Epithelial cell of proximal tubule (primary cell): ENCODE measurements around the gene SMPD3. TPM values are rescaled to one million over a fixed set of nuclear protein-coding genes. Genes with fewer than 3 reads are reported as not detected.

Source experiments
- DNase-seq: peaks from one replicate; pipeline ENCODE4 v3.0.0-alpha.2; 2011; ENCODE audit warnings: low read depth
- H3K4me3 ChIP-seq: 2 replicates; pipeline ENCODE4 v1.5.1; 2011; ENCODE audit warnings: low read depth, mild to moderate bottlenecking, low read length
- CTCF ChIP-seq: conservative IDR thresholded peaks from 2 replicates; pipeline ENCODE4 v1.5.1; 2012; ENCODE audit warnings: low read depth, mild to moderate bottlenecking, low read length
- total RNA-seq: library from RNA; depleted of rRNA; stranded (reverse); fragments of >200 nt; gene quantifications from 2 replicates; pipeline ENCODE4 v1.2.3, GENCODE V29; 2015

The SMPD3 gene
- total RNA-seq, 1 donor from 2014 or later = not detected

DNA sequence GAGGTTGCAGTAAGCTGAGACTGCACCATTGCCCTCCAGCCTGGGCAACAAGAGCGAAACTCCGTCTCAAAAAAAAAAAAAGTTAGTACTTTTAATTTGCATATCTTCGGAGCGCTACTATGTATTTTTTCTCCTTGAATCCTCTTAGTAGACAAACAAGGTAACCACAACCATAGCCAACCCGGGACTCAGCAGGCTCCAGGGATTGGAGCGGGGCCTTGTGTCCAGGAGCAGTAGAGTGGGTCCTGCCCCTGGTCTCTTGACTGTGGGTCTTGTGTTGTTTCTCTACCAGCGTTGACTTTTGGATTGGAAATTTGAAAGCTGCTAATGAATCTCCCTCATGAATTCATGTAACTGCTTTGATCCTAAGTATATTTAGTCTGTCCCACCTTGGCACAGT, 105.2 kb downstream of the SMPD3 start:
- no peak for TF ChIP-seq CTCF
- DNase-seq = no peak
- no peak overlapping the region for H3K4me3 ChIP-seq

GRCh38 chr16:68342620-68343019, 105.7 kb downstream of the SMPD3 start:
- TF ChIP-seq CTCF = no peak
- no peak for DNase-seq
- no peak overlapping the region for H3K4me3 ChIP-seq

DNA sequence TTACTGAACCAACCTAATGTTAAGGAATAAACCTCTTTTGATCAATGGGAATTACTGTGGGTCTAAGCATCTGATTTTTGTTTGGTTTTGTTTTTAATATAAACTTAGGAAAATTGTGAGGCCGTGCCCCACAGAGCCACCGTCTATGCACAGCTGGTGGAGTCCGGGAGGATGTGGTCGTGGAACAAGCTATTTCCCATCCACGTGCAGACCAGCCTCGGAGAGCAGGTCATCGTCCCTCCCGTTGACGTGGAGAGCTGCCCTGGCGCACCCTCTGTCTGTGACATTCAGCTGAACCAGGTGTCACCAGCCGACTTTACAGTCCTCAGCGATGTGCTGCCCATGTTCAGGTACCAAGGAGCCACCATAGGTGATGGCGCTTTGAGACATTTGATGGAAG, 109.1 kb downstream of the SMPD3 start:
- TF ChIP-seq CTCF = no peak
- H3K4me3 ChIP-seq = no peak overlapping the region

DNA sequence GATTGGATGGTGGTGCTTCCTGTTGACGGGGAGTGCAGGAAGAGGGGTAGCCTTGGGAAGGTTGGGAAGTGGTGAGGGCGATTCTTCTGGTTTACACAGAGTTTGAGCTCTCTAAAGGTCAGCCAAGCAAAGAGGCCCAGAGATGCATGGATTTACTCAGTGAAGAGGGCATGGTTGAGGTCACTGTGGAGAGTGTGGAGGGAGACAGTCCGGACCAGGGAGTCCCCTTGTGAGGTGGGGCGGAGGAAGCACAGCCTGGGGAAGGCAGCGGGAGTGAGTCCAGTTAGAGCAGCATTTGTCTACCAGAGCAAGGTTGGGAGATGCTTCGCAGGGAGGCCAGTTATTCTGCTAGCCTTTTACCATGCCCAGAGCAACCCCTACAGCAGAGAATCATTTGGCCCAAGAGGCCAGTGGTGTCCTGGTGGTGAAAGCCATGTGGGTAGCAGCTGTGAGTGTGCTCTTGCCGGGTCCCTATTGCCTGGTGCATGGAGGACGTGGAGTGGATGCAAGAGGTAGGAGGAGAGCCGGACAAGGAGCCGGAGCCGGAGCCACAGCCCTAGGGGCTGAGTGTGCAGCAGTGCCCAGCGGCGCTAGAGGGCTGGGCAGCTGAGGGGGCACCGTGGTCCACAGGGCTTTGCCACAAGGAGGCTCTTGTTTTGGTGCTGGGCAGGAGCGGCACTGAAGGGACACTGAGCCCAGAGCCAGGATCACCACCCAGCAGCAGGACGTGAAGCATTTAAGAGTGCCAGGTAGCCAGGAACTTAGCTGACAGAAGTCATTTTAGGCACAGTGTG, 109.8 kb downstream of the SMPD3 start:
- DNase-seq = no peak
- H3K4me3 ChIP-seq = no peak overlapping the region
- no peak for TF ChIP-seq CTCF

More for the DNA sequence above, 109.1 kb downstream of the SMPD3 start:
- DNase-seq = no peak

GRCh38 chr16:68335175-68335574, 113.1 kb downstream of the SMPD3 start:
- no peak for DNase-seq
- no peak for TF ChIP-seq CTCF
- no peak overlapping the region for H3K4me3 ChIP-seq

DNA sequence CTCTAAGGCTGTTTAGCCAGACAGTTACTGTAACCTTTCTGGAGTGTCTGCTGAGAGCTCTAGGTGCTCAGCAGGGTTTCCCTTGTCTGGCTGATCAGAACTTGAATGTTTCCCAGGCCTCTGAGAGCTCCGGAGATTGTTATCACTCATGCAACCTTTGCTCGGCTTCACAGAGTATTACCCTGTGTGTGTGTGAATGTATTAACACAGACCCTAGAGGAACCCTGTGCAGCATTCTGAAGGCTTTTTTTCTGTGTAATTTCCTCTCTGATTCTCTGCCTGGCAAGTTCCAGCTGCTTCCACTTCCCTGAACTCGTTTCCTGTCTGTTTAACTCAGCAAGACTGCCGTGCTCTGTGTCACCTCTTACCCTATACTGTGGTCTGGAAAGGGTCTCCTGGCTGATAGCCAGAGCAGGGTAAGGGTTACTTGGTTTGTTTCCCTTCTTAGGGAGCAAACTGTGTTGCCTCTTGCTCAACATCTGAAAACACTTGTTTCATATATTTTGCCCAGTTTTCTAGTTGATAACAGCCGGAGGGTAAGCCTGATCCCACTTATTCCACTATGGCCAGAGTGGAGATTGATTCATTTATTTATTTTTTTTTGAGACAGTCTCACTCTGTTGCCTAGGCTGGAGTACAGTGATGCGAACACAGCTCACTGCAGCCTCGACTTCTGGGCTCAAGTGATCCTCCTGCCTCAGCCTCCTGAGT, 115.7 kb downstream of the SMPD3 start:
- no peak for TF ChIP-seq CTCF
- no peak overlapping the region for H3K4me3 ChIP-seq
- no peak for DNase-seq
